Endothelial cell of umbilical vein (primary cell): ENCODE results near the gene CDK6.

Source experiments
- CTCF ChIP-seq, 2 donors: IDR thresholded peaks; 1 replicate in 1 of 2; 2 replicates in 1 of 2; pipeline ENCODE4 v1.5.1; 2011; ENCODE audit warnings: low read length in 2 of 2, mild to moderate bottlenecking in 2 of 2, moderate library complexity in 2 of 2, control low read depth in 1 of 2, inconsistent platforms in 1 of 2, low read depth in 1 of 2; ENCODE audit not compliant: insufficient read depth in 1 of 2; ENCODE audit errors: extremely low read depth in 1 of 2
- EZH2 ChIP-seq: IDR thresholded peaks from 2 replicates; pipeline ENCODE4 v1.6.1; 2012; ENCODE audit warnings: borderline replicate concordance, low read depth, mild to moderate bottlenecking, moderate library complexity, low read length, inconsistent platforms; ENCODE audit not compliant: severe bottlenecking
- GATA2 ChIP-seq: IDR thresholded peaks from 2 replicates; pipeline ENCODE4 v1.7.0; 2011; ENCODE audit warnings: low read depth, mild to moderate bottlenecking, moderate library complexity, mixed read lengths, low read length; ENCODE audit not compliant: insufficient read length, insufficient read depth
- JUN ChIP-seq: IDR thresholded peaks from 2 replicates; pipeline ENCODE4 v1.6.1; 2011; ENCODE audit warnings: borderline replicate concordance, low read depth; ENCODE audit not compliant: insufficient read length, insufficient read depth
- MAX ChIP-seq: IDR thresholded peaks from 2 replicates; pipeline ENCODE4 v1.6.1; 2011; ENCODE audit not compliant: insufficient read depth, insufficient read length
- MYC ChIP-seq: IDR thresholded peaks from one replicate; pipeline ENCODE4 v1.6.1; 2011; ENCODE audit warnings: mild to moderate bottlenecking, low read depth, low read length
- POLR2A ChIP-seq: IDR thresholded peaks from 2 replicates; pipeline ENCODE4 v1.6.1; 2012; ENCODE audit warnings: low read depth, mild to moderate bottlenecking, control low read depth, low read length
- POLR2AphosphoS5 ChIP-seq: IDR thresholded peaks from 2 replicates; pipeline ENCODE4 v1.6.1; 2012; ENCODE audit warnings: low read depth, mild to moderate bottlenecking, control low read depth, low read length, moderate library complexity; ENCODE audit not compliant: insufficient read depth

- TF ChIP-seq CTCF (IDR thresholded peaks at IDR 0.05; ENCODE audit: extremely low read depth in 1 of 2, insufficient read depth in 1 of 2, low read depth in 1 of 2, low read length in 2 of 2) (no peak), MAX (no peak), POLR2AphosphoS5 (no peak), EZH2 (no peak), POLR2A (no peak), MYC (no peak), JUN (no peak), GATA2 (no peak)
These were observed 8.8 kb downstream of the CDK6 start for GRCh38 chr7:92827464-92828120.
